HG03280 (cell line): ENCODE data around the gene PSMF1.
"Not testable (repeated sequence)": the region's sequence is repeated elsewhere in the genome, so short reads cannot be mapped to it uniquely, and the experiment has no call there.

Experiments
- ATAC-seq: cut with Tn5 transposase; IDR thresholded peaks from one replicate; pipeline ENCODE4 v1.9.1; 2021; ENCODE audit warnings: mild to moderate bottlenecking, moderate library complexity; ENCODE audit not compliant: unreplicated experiment

Gene PSMF1

GRCh38 chr20:1121429-1121828 lies 3.0 kb downstream of the PSMF1 start:
- ATAC-seq = no peak

- ATAC-seq = no peak
These were observed 4.2 kb downstream of the PSMF1 start for GRCh38 chr20:1122388-1123315.

- ATAC-seq = no peak
These were observed 5.3 kb downstream of the PSMF1 start for GRCh38 chr20:1123666-1124065.

- ATAC-seq = no peak
These were observed 6.0 kb downstream of the PSMF1 start for GRCh38 chr20:1124421-1124820.

GRCh38 chr20:1125277-1125676 lies 6.9 kb downstream of the PSMF1 start:
- no peak for ATAC-seq

- ATAC-seq = no peak
These were observed 9.4 kb downstream of the PSMF1 start for GRCh38 chr20:1127840-1128239.

GRCh38 chr20:1130058-1130694 lies 11.8 kb downstream of the PSMF1 start:
- no peak for ATAC-seq

GRCh38 chr20:1130847-1131246 lies 12.4 kb downstream of the PSMF1 start:
- no peak for ATAC-seq

- ATAC-seq = no peak
These were observed 13.0 kb downstream of the PSMF1 start for GRCh38 chr20:1131354-1131753.

- no peak for ATAC-seq
These were observed 16.0 kb downstream of the PSMF1 start for GRCh38 chr20:1134355-1134754.

- no peak for ATAC-seq
These were observed 16.4 kb downstream of the PSMF1 start for GRCh38 chr20:1134836-1135235.

GRCh38 chr20:1137236-1137635 lies 18.8 kb downstream of the PSMF1 start:
- ATAC-seq = no peak

GRCh38 chr20:1144401-1145172 lies 26.2 kb downstream of the PSMF1 start:
- no peak for ATAC-seq

- ATAC-seq = no peak
These were observed 28.6 kb downstream of the PSMF1 start for GRCh38 chr20:1146957-1147356.

- not testable (repeated sequence) for ATAC-seq
These were observed 31.4 kb downstream of the PSMF1 start for GRCh38 chr20:1149812-1150211.

- ATAC-seq = no peak
These were observed 31.8 kb downstream of the PSMF1 start for GRCh38 chr20:1150218-1150617.

- ATAC-seq = no peak
These were observed 32.6 kb downstream of the PSMF1 start for GRCh38 chr20:1150968-1151367.

GRCh38 chr20:1154226-1154625 lies 35.8 kb downstream of the PSMF1 start:
- ATAC-seq = no peak

- no peak for ATAC-seq
These were observed 36.3 kb downstream of the PSMF1 start for GRCh38 chr20:1154691-1155090.

GRCh38 chr20:1155342-1155741 lies 36.9 kb downstream of the PSMF1 start:
- no peak for ATAC-seq

GRCh38 chr20:1160496-1160895 lies 42.1 kb downstream of the PSMF1 start:
- no peak for ATAC-seq

- no peak for ATAC-seq
These were observed 42.6 kb downstream of the PSMF1 start for GRCh38 chr20:1160991-1161390.
